Activated CD4-positive, alpha-beta T cell treated with anti-CD3 and anti-CD28 coated beads, Interleukin-2, amount 10 ng/mL, durations not matched to agents 24 days and 14 days (primary cell): ENCODE data around the gene SNRPA. TPM values are rescaled to one million over a fixed set of nuclear protein-coding genes. Genes with fewer than 3 reads are reported as not detected.
"Not testable (repeated sequence)": the region's sequence is repeated elsewhere in the genome, so short reads cannot be mapped to it uniquely, and the experiment has no call there.

Experiments used
- DNase-seq: peaks from one replicate; pipeline ENCODE4 v3.0.0; 2022
- H3K27ac Mint-ChIP-seq: one replicate; pipeline ENCODE4 v1.8.0; 2022; ENCODE audit warnings: mild to moderate bottlenecking, mixed read lengths
- H3K27me3 Mint-ChIP-seq: one replicate; pipeline ENCODE4 v1.8.0; 2022; ENCODE audit warnings: mixed read lengths
- H3K36me3 Mint-ChIP-seq: one replicate; pipeline ENCODE4 v1.8.0; 2022; ENCODE audit warnings: low read depth, mild to moderate bottlenecking, mixed read lengths
- H3K4me1 Mint-ChIP-seq: one replicate; pipeline ENCODE4 v1.8.0; 2021; ENCODE audit warnings: mixed read lengths
- H3K4me3 Mint-ChIP-seq: one replicate; pipeline ENCODE4 v1.8.0; 2022; ENCODE audit warnings: mild to moderate bottlenecking, moderate library complexity, mixed read lengths
- H3K9me3 Mint-ChIP-seq: one replicate; pipeline ENCODE4 v1.8.0; 2021; ENCODE audit warnings: mixed read lengths
- intact Hi-C: fragments of 100-400 bp; cut with micrococcal nuclease; formaldehyde crosslinking; loops from one replicate; pipeline ENCODE4 v1.15.1; 2023
- total RNA-seq: library from RNA; stranded (reverse); gene quantifications from 2 replicates; pipeline ENCODE4 v1.2.3, GENCODE V29; 2022

Gene SNRPA
- total RNA-seq, 1 donor from 2014 or later: 273 TPM

DNA sequence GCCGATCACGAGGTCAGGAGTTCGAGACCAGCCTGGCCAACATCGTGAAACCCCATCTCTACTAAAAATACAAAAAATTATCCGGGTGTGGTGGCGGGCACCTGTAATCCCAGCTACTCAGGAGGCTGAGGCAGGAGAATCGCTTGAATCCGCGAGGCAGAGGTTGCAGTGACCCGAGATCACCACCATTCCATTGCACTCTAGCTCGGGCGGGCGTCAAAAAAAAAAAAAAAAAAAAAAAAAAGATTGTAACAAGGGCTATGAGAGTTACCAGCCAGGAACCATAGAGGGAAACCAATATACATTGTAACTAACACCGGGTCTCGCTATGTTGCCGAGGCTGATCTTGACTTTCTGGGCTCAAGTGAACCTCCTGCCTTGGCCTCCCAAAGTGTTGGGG is 18.7 kb upstream of the SNRPA start:
- DNase-seq, H3K27me3 Mint-ChIP-seq, H3K9me3 Mint-ChIP-seq, intact Hi-C loops, H3K4me1 Mint-ChIP-seq, H3K27ac Mint-ChIP-seq, H3K4me3 Mint-ChIP-seq: not testable (repeated sequence)
- H3K36me3 Mint-ChIP-seq: peaks cover 55% of the 10 kb centered on the region

DNA sequence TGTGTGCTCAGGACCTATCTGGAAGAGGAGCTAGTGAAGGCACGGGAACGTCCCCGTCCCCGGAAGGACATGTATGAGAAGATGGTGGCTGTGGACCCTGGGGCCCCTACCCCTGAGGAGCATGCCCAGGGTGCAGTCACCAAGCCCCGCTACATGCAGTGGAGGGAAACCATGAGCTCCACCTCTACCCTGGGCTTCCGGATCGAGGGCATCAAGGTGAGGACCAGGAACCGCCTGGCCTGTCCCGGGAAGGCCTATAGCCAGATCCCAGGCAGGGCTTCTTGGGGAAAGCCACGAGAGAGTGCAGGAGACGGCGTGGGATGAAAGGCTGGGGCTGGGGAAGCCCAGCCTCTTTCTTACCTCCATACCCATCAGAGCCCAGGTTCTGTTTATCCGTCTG is 17.9 kb upstream of the SNRPA start:
- intact Hi-C loops: no loop called here
- DNase-seq: no peak
- no peaks in the 10 kb centered on the region for H3K27me3 Mint-ChIP-seq
- H3K9me3 Mint-ChIP-seq: no peaks in the 10 kb centered on the region
- H3K4me1 Mint-ChIP-seq: peaks cover 4% of the 10 kb centered on the region
- no peak overlapping the region for H3K27ac Mint-ChIP-seq
- H3K4me3 Mint-ChIP-seq: no peak overlapping the region
- peaks cover 55% of the 10 kb centered on the region for H3K36me3 Mint-ChIP-seq

DNA sequence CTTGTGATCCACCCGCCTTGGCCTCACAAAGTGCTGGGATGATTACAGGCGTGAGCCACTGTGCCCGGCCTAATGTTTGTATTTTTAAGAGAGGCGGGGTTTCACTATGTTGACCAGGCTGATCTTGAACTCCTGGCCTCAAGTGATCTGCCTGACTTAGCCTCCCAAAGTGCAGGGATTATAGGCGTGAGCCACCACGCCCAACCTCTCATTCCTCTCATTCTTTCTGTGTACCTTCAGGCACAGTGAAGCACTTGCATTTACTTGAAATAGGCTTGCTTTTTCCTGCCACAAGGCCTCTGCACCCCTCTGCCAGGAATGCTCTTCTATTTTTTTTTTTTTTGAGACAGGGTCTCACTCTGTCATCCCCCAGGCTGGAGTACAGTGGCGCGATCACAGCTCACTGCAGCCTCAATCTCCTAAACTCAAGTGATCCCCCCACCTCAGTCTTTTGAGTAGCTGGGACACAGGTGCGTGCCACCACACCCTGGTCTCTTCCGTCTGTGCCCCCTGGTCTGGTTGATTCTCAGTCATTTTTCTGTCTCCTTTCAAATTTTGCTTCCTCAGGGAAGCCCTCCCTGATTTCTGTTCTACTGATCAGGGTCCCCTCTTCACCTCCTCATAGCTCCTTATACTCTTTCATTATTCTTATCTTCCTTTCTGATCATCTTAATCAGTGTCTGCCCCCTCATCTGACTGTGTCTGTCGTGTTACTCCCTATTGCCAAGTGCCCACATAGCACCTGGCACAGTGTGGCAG is 15.8 kb upstream of the SNRPA start:
- peaks cover 2% of the 10 kb centered on the region for H3K4me1 Mint-ChIP-seq
- H3K27me3 Mint-ChIP-seq: no peaks in the 10 kb centered on the region
- no peak overlapping the region for H3K27ac Mint-ChIP-seq
- H3K4me3 Mint-ChIP-seq: no peak overlapping the region
- no peaks in the 10 kb centered on the region for H3K9me3 Mint-ChIP-seq
- intact Hi-C loops: no loop called here
- DNase-seq: no peak
- peaks cover 50% of the 10 kb centered on the region for H3K36me3 Mint-ChIP-seq

DNA sequence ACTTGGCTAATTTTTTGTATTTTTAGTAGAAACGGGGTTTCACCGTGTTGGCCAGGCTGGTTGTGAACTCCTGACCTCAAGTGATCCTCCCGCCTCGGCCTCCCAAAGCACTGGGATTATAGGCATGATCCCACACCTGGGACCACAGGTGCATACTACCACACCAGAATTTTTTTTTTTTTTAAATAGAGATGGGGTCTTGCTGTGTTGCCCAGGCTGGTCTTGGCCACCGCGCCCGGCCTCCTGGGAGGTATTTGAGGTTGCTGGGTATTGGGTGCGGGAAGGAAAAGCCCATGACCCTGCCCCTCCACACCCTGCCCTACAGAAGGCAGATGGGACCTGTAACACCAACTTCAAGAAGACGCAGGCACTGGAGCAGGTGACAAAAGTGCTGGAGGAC is 14.3 kb upstream of the SNRPA start:
- intact Hi-C loops: no loop called here
- Mint-ChIP-seq H3K4me1 (no peaks in the 10 kb centered on the region), H3K36me3 (peaks cover 41% of the 10 kb centered on the region), H3K4me3 (no peak overlapping the region), H3K27ac (no peak overlapping the region), H3K27me3 (no peaks in the 10 kb centered on the region), H3K9me3 (no peaks in the 10 kb centered on the region)
- DNase-seq: no peak

- no peak for DNase-seq
- no peaks in the 10 kb centered on the region for H3K4me1 Mint-ChIP-seq
- peaks cover 41% of the 10 kb centered on the region for H3K36me3 Mint-ChIP-seq
- H3K27me3 Mint-ChIP-seq: no peaks in the 10 kb centered on the region
- no peak overlapping the region for H3K4me3 Mint-ChIP-seq
- H3K27ac Mint-ChIP-seq: no peak overlapping the region
- H3K9me3 Mint-ChIP-seq: no peaks in the 10 kb centered on the region
- intact Hi-C loops: no loop called here
Measured at GRCh38 chr19:40737102-40737644, 13.8 kb upstream of the SNRPA start.

- Mint-ChIP-seq H3K4me3 (no peak overlapping the region), H3K27ac (no peak overlapping the region), H3K36me3 (peaks cover 27% of the 10 kb centered on the region), H3K9me3 (no peaks in the 10 kb centered on the region), H3K27me3 (no peaks in the 10 kb centered on the region), H3K4me1 (no peaks in the 10 kb centered on the region)
- no peak for DNase-seq
- intact Hi-C loops: no loop called here
Measured at GRCh38 chr19:40739030-40739839, 11.8 kb upstream of the SNRPA start.

GRCh38 chr19:40739871-40740703 is 10.9 kb upstream of the SNRPA start:
- no peaks in the 10 kb centered on the region for H3K4me1 Mint-ChIP-seq
- H3K36me3 Mint-ChIP-seq: peaks cover 22% of the 10 kb centered on the region
- H3K27ac Mint-ChIP-seq: no peak overlapping the region
- no peak overlapping the region for H3K4me3 Mint-ChIP-seq
- DNase-seq: no peak
- H3K27me3 Mint-ChIP-seq: no peaks in the 10 kb centered on the region
- no peaks in the 10 kb centered on the region for H3K9me3 Mint-ChIP-seq
- intact Hi-C loops: no loop called here

DNA sequence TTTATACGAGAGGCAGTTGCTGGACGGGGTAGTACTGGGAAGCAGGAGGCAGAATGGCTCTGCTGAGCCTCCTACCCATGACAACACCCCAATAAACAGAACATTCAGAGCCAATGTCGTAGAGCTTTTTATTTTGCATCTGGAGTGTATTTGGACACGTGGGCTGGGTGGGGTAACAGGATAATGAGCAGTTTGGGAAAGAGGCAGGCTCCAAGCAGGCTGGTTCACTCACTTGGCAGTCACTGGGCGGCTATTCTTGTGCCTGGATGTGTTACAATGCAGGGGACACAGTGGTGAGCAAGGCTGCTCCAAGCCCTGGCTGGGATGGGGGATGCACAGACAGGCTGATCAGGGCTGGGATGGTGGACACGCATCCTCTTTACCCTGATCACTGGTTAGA is 10.3 kb upstream of the SNRPA start:
- no peaks in the 10 kb centered on the region for H3K27me3 Mint-ChIP-seq
- no peak overlapping the region for H3K27ac Mint-ChIP-seq
- no peak for DNase-seq
- no peak overlapping the region for H3K4me3 Mint-ChIP-seq
- no peaks in the 10 kb centered on the region for H3K4me1 Mint-ChIP-seq
- H3K36me3 Mint-ChIP-seq: peaks cover 15% of the 10 kb centered on the region
- intact Hi-C loops: no loop called here
- no peaks in the 10 kb centered on the region for H3K9me3 Mint-ChIP-seq

GRCh38 chr19:40741527-40742390 is 9.2 kb upstream of the SNRPA start:
- Mint-ChIP-seq H3K27ac (no peak overlapping the region), H3K4me1 (no peaks in the 10 kb centered on the region), H3K4me3 (no peak overlapping the region), H3K36me3 (peaks cover 13% of the 10 kb centered on the region), H3K9me3 (no peaks in the 10 kb centered on the region), H3K27me3 (no peaks in the 10 kb centered on the region)
- DNase-seq: no peak
- intact Hi-C loops: no loop called here

DNA sequence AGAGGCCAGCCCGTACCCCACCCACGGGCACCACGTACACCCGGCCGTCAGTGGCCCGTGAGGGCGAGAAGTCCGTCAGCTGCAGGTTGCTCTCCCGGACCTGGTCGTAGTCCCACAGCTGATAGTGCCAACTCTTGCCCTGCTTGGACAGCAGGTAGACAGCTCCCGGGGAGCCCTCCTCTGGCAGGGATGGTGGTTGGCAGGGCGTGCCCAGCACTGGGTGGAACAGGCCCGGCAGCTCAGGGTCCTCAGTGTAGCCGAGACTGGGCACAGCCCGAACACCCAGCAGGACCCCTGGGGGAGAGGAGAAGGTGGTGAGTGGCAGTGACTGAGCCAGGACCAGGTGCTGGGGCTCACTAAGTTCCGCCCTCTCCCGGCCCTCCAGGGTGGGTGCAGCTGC is 8.5 kb upstream of the SNRPA start:
- Mint-ChIP-seq H3K27ac (no peak overlapping the region), H3K36me3 (peaks cover 6% of the 10 kb centered on the region), H3K27me3 (no peaks in the 10 kb centered on the region), H3K4me3 (no peak overlapping the region), H3K4me1 (no peaks in the 10 kb centered on the region), H3K9me3 (no peaks in the 10 kb centered on the region)
- DNase-seq: no peak
- intact Hi-C loops: no loop called here

- Mint-ChIP-seq H3K27ac (no peak overlapping the region), H3K27me3 (no peaks in the 10 kb centered on the region)
- intact Hi-C loops: no loop called here
Measured at GRCh38 chr19:40742886-40743285, 8.1 kb upstream of the SNRPA start.

DNA sequence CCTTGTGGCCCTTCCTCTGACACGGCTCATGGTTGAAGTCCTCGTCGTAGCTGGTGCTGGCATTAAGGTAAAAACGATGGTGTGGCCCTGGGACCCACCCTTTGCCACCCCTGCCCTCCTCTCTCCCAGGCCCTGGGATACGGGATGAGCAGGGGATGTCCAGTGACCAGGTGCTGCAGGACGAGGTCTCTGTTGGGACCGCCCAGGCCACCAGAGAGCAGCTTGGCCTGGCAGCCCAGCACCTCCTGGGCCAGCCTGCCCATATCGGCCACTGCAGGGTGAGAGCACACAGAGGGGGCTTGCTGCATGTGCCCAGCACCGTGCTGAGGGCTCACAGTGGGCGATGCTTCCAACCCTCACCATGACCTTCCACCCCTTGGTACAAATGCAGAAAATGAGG is 7.1 kb upstream of the SNRPA start:
- no peak overlapping the region for H3K27ac Mint-ChIP-seq
- intact Hi-C loops: no loop called here
- peaks cover 2% of the 10 kb centered on the region for H3K36me3 Mint-ChIP-seq
- H3K4me3 Mint-ChIP-seq: no peak overlapping the region
- no peaks in the 10 kb centered on the region for H3K9me3 Mint-ChIP-seq
- no peaks in the 10 kb centered on the region for H3K27me3 Mint-ChIP-seq
- no peak for DNase-seq
- H3K4me1 Mint-ChIP-seq: peaks cover 5% of the 10 kb centered on the region

More at GRCh38 chr19:40742886-40743285, 8.1 kb upstream of the SNRPA start:
- no peaks in the 10 kb centered on the region for H3K4me1 Mint-ChIP-seq
- H3K9me3 Mint-ChIP-seq: no peaks in the 10 kb centered on the region
- H3K36me3 Mint-ChIP-seq: peaks cover 4% of the 10 kb centered on the region
- H3K4me3 Mint-ChIP-seq: no peak overlapping the region
- DNase-seq: no peak
